OCI-LY7 (cell line): Measurements from ENCODE around the gene PEPD. TPM values are rescaled to one million over a fixed set of nuclear protein-coding genes. Genes with fewer than 3 reads are reported as not detected.

Experiments used
- BruUV-seq: library from RNA; stranded (reverse); fragments of 400-500 nt; replicated peaks from 2 replicates; lab custom pipeline; 2021; lab: Mats Ljungman, UMichigan
- CTCF ChIA-PET: fragments of 300-600 bp; sonication (Branson Sonifier 250); formaldehyde crosslinking; loops from one replicate; lab custom pipeline; 2022; ENCODE audit warnings: antibody characterized with exemption; ENCODE audit not compliant: unreplicated experiment; lab: Charles Lee
- POLR2A ChIA-PET: fragments of 300-600 bp; sonication (Branson Sonifier 250); formaldehyde crosslinking; loops from one replicate; lab custom pipeline; 2022; ENCODE audit warnings: antibody characterized with exemption; lab: Charles Lee
- DNase-seq: peaks from one replicate; pipeline ENCODE4 v3.0.0-alpha.2; 2015; ENCODE audit warnings: low spot score
- H2AFZ ChIP-seq: fragments of 200-600 bp; sonication (generic), shearing (Covaris generic); 2 replicates; pipeline ENCODE4 v1.6.1; 2014; ENCODE audit warnings: mild to moderate bottlenecking, antibody characterized with exemption, low read length, moderate library complexity
- H3K27ac ChIP-seq: fragments of 200-600 bp; sonication (generic); 2 replicates; pipeline ENCODE4 v1.5.1; 2014; ENCODE audit warnings: mixed run types, low read depth, mild to moderate bottlenecking, moderate library complexity, low read length, inconsistent platforms; ENCODE audit not compliant: poor library complexity, severe bottlenecking
- H3K36me3 ChIP-seq: fragments of 200-600 bp; sonication (generic); 2 replicates; pipeline ENCODE4 v1.6.1; 2014; ENCODE audit warnings: mild to moderate bottlenecking, antibody characterized with exemption, low read length, moderate library complexity, mixed read lengths; ENCODE audit not compliant: insufficient read depth
- H3K4me1 ChIP-seq: fragments of 200-600 bp; sonication (generic); 2 replicates; pipeline ENCODE4 v1.5.1; 2014; ENCODE audit warnings: mild to moderate bottlenecking, low read length; ENCODE audit not compliant: insufficient read depth, poor library complexity, severe bottlenecking
- H3K4me2 ChIP-seq: fragments of 200-600 bp; sonication (generic); 2 replicates; pipeline ENCODE4 v1.6.1; 2014; ENCODE audit warnings: mild to moderate bottlenecking, low read length
- H3K4me3 ChIP-seq: fragments of 200-600 bp; sonication (generic); 2 replicates; pipeline ENCODE4 v1.5.1; 2014; ENCODE audit warnings: mild to moderate bottlenecking, low read depth, low read length; ENCODE audit not compliant: poor library complexity, severe bottlenecking
- H3K79me2 ChIP-seq: fragments of 200-600 bp; sonication (generic); 2 replicates; pipeline ENCODE4 v1.6.1; 2016; ENCODE audit warnings: low read depth, mild to moderate bottlenecking, low read length, moderate library complexity, mixed read lengths; ENCODE audit not compliant: insufficient read depth
- H3K9me2 ChIP-seq: fragments of 200-600 bp; sonication (generic); 2 replicates; pipeline ENCODE4 v1.6.1; 2016; ENCODE audit warnings: mild to moderate bottlenecking, low read length, mixed read lengths; ENCODE audit not compliant: insufficient read depth
- H3K9me3 ChIP-seq: fragments of 200-600 bp; sonication (generic); 2 replicates; pipeline ENCODE4 v1.6.1; 2014; ENCODE audit warnings: mild to moderate bottlenecking, mixed run types, low read length, mixed read lengths
- H4K20me1 ChIP-seq: fragments of 200-600 bp; sonication (generic); 2 replicates; pipeline ENCODE4 v1.6.1; 2014; ENCODE audit warnings: mild to moderate bottlenecking, antibody characterized with exemption, low read length, moderate library complexity, mixed read lengths; ENCODE audit not compliant: insufficient read depth
- CTCF ChIP-seq: fragments of 200-600 bp; sonication (generic); conservative IDR thresholded peaks from 2 replicates; pipeline ENCODE4 v1.5.1; 2014; ENCODE audit warnings: mild to moderate bottlenecking, antibody characterized with exemption, low read length, moderate library complexity, mixed read lengths
- EZH2phosphoT487 ChIP-seq: fragments of 200-600 bp; sonication (generic); IDR thresholded peaks from 2 replicates; pipeline ENCODE4 v1.6.1; 2018; ENCODE audit warnings: low read depth, borderline replicate concordance, mild to moderate bottlenecking, mixed run types, antibody characterized with exemption, low read length, moderate library complexity, mixed read lengths
- intact Hi-C: fragments of 100-400 bp; cut with micrococcal nuclease; formaldehyde crosslinking; loops from one replicate; pipeline ENCODE4 v1.10.0; 2022; ENCODE audit not compliant: unreplicated experiment
- total RNA-seq, 2 experiments: library from RNA; depleted of rRNA in 1 of 2; stranded (reverse); fragments of >200 nt in 1 of 2; shearing (Covaris generic) in 1 of 2; gene quantifications; 2 replicates each; pipeline ENCODE4 v1.2.3, GENCODE V29; 2014 to 2022

PEPD gene
- total RNA-seq, 2 experiments from 2014 or later: 24.4 to 29.7 TPM

DNA sequence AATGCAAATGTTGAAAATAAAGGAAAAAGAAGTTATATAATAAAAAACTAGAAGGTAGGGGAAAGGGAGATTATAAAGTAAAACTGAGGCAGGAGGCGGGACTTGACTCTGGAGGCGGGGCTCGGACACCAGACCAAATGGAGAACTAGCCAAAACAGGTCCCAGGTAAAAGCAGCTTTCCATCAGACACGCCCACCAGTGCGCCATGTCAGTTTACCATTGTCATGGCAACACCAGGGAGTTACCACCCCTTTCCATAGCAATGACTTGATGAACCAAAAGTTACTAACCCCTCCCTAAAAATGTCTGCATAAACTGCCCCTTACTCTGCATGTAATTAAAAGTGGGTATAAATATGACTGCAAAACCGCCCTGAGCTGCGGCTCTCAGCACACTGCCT lies 70.9 kb downstream of the PEPD start:
- Histone ChIP-seq H3K27ac (no peak overlapping the region), H3K4me2 (no peak overlapping the region), H3K9me3 (no peaks in the 10 kb centered on the region), H3K36me3 (no peaks in the 10 kb centered on the region), H4K20me1 (no peaks in the 10 kb centered on the region), H2AFZ (no peak overlapping the region), H3K4me3 (no peak overlapping the region), H3K4me1 (no peaks in the 10 kb centered on the region), H3K79me2 (no peaks in the 10 kb centered on the region), H3K9me2 (no peaks in the 10 kb centered on the region)
- TF ChIP-seq CTCF (no peak), EZH2phosphoT487 (no peak)
- no peak for DNase-seq
- POLR2A ChIA-PET: no interaction called here
- no TSS peak for BruUV-seq
- CTCF ChIA-PET: no interaction called here
- intact Hi-C loops: no loop called here

DNA sequence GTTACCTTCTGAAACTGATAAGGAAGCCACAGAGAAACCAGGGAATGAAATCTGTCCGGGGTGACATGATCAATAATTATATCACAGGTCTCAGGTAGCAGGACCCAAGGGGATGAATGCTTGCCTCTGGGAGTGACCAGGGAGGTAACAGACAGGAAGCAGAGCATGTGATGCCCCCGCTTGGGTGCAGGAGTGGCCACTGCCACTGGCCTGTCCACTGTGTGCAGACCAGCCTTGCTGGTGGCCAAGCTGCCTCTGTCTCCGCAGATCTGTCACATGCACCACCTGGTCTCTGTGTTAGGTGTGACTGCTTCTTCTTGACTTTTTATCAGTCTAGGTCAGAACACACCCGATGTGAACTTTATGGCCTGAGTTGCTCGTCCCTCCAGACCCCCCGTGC lies 71.8 kb downstream of the PEPD start:
- Histone ChIP-seq H3K9me2 (no peaks in the 10 kb centered on the region), H3K4me2 (no peak overlapping the region), H3K4me1 (no peaks in the 10 kb centered on the region), H3K4me3 (no peak overlapping the region), H3K36me3 (no peaks in the 10 kb centered on the region), H3K79me2 (no peaks in the 10 kb centered on the region), H3K27ac (no peak overlapping the region), H3K9me3 (no peaks in the 10 kb centered on the region), H4K20me1 (no peaks in the 10 kb centered on the region), H2AFZ (no peak overlapping the region)
- TF ChIP-seq EZH2phosphoT487 (no peak), CTCF (no peak)
- intact Hi-C loops: no loop called here
- POLR2A ChIA-PET: interaction anchor here (0.7 kb wide), 1 partner anchor 1097 kb away, joined by 3 read pairs; no protein-coding TSS in a partner anchor
- DNase-seq: no peak
- no TSS peak for BruUV-seq
- CTCF ChIA-PET: no interaction called here

GRCh38 chr19:33448159-33448516 lies 73.5 kb downstream of the PEPD start:
- intact Hi-C loops: no loop called here
- H3K4me2 ChIP-seq: no peak overlapping the region
- H3K4me1 ChIP-seq: no peaks in the 10 kb centered on the region
- no peaks in the 10 kb centered on the region for H3K36me3 ChIP-seq
- no peak overlapping the region for H3K27ac ChIP-seq
- H3K79me2 ChIP-seq: no peaks in the 10 kb centered on the region
- CTCF ChIA-PET: no interaction called here
- H3K9me2 ChIP-seq: no peaks in the 10 kb centered on the region
- no peak overlapping the region for H3K4me3 ChIP-seq
- POLR2A ChIA-PET: no interaction called here
- H4K20me1 ChIP-seq: no peaks in the 10 kb centered on the region
- no peaks in the 10 kb centered on the region for H3K9me3 ChIP-seq
- TF ChIP-seq EZH2phosphoT487 (no peak), CTCF (no peak)
- no peak overlapping the region for H2AFZ ChIP-seq
- BruUV-seq: no TSS peak
- no peak for DNase-seq
